HL-60 (cell line): ENCODE measurements around the gene DPYSL5.

Experiments used
- GABPA ChIP-seq: IDR thresholded peaks from 2 replicates; pipeline ENCODE4 v1.6.1; 2012; ENCODE audit warnings: low read depth
- POLR2AphosphoS5 ChIP-seq: IDR thresholded peaks from 2 replicates; pipeline ENCODE4 v1.6.1; 2012; ENCODE audit warnings: low read depth
- SPI1 ChIP-seq: IDR thresholded peaks from 2 replicates; pipeline ENCODE4 v1.6.1; 2012; ENCODE audit warnings: low read depth, mild to moderate bottlenecking, borderline replicate concordance
- TF ChIP-seq, protein P1 (sequence below): IDR thresholded peaks from one replicate; pipeline ENCODE4 v1.5.1; 2011; ENCODE audit warnings: low read length, control low read depth, inconsistent platforms; ENCODE audit not compliant: insufficient read depth
- TF ChIP-seq, protein P2 (sequence below): IDR thresholded peaks from 2 replicates; pipeline ENCODE4 v1.6.1; 2012; ENCODE audit warnings: low read depth; ENCODE audit not compliant: insufficient replicate concordance

- TF ChIP-seq, protein P1, sequence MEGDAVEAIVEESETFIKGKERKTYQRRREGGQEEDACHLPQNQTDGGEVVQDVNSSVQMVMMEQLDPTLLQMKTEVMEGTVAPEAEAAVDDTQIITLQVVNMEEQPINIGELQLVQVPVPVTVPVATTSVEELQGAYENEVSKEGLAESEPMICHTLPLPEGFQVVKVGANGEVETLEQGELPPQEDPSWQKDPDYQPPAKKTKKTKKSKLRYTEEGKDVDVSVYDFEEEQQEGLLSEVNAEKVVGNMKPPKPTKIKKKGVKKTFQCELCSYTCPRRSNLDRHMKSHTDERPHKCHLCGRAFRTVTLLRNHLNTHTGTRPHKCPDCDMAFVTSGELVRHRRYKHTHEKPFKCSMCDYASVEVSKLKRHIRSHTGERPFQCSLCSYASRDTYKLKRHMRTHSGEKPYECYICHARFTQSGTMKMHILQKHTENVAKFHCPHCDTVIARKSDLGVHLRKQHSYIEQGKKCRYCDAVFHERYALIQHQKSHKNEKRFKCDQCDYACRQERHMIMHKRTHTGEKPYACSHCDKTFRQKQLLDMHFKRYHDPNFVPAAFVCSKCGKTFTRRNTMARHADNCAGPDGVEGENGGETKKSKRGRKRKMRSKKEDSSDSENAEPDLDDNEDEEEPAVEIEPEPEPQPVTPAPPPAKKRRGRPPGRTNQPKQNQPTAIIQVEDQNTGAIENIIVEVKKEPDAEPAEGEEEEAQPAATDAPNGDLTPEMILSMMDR: no peak
- no peak for TF ChIP-seq POLR2AphosphoS5
- no peak for TF ChIP-seq GABPA
- TF ChIP-seq, protein P2, sequence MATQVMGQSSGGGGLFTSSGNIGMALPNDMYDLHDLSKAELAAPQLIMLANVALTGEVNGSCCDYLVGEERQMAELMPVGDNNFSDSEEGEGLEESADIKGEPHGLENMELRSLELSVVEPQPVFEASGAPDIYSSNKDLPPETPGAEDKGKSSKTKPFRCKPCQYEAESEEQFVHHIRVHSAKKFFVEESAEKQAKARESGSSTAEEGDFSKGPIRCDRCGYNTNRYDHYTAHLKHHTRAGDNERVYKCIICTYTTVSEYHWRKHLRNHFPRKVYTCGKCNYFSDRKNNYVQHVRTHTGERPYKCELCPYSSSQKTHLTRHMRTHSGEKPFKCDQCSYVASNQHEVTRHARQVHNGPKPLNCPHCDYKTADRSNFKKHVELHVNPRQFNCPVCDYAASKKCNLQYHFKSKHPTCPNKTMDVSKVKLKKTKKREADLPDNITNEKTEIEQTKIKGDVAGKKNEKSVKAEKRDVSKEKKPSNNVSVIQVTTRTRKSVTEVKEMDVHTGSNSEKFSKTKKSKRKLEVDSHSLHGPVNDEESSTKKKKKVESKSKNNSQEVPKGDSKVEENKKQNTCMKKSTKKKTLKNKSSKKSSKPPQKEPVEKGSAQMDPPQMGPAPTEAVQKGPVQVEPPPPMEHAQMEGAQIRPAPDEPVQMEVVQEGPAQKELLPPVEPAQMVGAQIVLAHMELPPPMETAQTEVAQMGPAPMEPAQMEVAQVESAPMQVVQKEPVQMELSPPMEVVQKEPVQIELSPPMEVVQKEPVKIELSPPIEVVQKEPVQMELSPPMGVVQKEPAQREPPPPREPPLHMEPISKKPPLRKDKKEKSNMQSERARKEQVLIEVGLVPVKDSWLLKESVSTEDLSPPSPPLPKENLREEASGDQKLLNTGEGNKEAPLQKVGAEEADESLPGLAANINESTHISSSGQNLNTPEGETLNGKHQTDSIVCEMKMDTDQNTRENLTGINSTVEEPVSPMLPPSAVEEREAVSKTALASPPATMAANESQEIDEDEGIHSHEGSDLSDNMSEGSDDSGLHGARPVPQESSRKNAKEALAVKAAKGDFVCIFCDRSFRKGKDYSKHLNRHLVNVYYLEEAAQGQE: no peak
- TF ChIP-seq SPI1: no peak
Measured at GRCh38 chr2:26864226-26864625, 16.3 kb downstream of the DPYSL5 start.
